Ovary (tissue), 3 donors: ENCODE data around the gene TFIP11.

Experiments used
- CTCF ChIP-seq, 3 donors: fragments of 450-650 bp in 2 of 3; fragments of 200-600 bp in 1 of 3; IDR thresholded peaks; one replicate each; pipeline versions ENCODE4 v1.5.1 to v1.8.0; 2016 to 2022; ENCODE audit warnings: antibody characterized with exemption in 3 of 3, mild to moderate bottlenecking in 1 of 3
- EP300 ChIP-seq: sonication (generic); formaldehyde crosslinking; IDR thresholded peaks from one replicate; pipeline ENCODE4 v1.6.1; 2017; ENCODE audit warnings: antibody characterized with exemption
- POLR2A ChIP-seq: fragments of 450-650 bp; IDR thresholded peaks from one replicate; pipeline ENCODE4 v1.6.1; 2017; ENCODE audit warnings: antibody characterized with exemption, mild to moderate bottlenecking, moderate library complexity
- donor health status: DM: no; HTN: no; CAD: no.

- TF ChIP-seq CTCF (IDR thresholded peaks at IDR 0.05) (no peak), POLR2A (no peak), EP300 (no peak)
Observed at GRCh38 chr22:26457661-26458272, 54.5 kb downstream of the TFIP11 start.
